COLO829 (cell line): ENCODE data around the gene NOTCH1.
"Not testable (repeated sequence)": the region's sequence is repeated elsewhere in the genome, so short reads cannot be mapped to it uniquely, and the experiment has no call there.

ENCODE experiments used
- DNase-seq: peaks from one replicate; pipeline ENCODE4 v3.0.0; 2012; ENCODE audit warnings: low spot score

Gene NOTCH1

GRCh38 chr9:136545965-136546696, at the start of gene NOTCH1:
TSS of gene NOTCH1 (minus strand) at chr9:136546048. CDS start at chr9:136545786, 262 bp downstream.
- DNase-seq = peak; percentile 85

GRCh38 chr9:136594492-136594891, 48.6 kb upstream of the NOTCH1 start:
- no peak for DNase-seq

DNA sequence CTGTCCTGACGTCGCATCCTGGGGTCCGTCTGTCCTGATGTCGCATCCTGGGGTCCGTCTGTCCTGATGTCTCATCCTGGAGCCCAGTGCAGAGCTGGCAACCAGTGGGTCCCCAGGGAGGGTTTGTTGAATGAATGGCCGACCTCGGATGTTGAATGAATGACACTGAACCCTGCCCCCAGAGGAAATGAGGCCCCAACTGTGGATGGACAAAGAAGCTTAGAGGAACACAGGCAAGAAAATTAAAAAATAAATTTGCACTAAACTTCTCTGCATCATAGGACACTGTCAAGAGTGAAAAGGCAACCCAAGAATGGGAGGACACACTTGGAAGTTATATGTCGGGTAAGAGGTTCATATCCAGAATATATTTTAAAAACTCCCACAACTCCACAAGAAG, 47.7 kb upstream of the NOTCH1 start:
- no peak for DNase-seq

DNA sequence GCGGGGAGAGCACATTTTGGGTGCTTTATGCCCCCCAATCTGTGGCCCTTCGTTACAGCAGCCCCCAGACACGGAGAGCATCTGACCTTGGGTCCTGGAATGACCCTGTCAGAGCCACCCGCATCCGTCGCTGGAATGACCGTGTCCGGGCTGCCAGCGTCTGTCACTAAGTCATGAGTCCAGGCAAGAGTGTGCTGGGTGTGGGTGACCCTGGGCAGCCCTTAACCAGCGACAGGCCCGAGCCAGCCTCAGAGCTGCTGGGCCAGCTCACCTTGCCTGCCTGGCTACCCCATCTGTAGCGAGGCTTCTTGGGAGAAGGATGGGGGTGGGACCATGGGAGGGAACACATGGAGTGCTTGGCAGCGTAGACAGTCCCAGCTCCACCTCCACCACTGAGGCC, 46.8 kb upstream of the NOTCH1 start:
- DNase-seq = no peak

GRCh38 chr9:136590821-136591752, 45.2 kb upstream of the NOTCH1 start:
- DNase-seq = no peak

DNA sequence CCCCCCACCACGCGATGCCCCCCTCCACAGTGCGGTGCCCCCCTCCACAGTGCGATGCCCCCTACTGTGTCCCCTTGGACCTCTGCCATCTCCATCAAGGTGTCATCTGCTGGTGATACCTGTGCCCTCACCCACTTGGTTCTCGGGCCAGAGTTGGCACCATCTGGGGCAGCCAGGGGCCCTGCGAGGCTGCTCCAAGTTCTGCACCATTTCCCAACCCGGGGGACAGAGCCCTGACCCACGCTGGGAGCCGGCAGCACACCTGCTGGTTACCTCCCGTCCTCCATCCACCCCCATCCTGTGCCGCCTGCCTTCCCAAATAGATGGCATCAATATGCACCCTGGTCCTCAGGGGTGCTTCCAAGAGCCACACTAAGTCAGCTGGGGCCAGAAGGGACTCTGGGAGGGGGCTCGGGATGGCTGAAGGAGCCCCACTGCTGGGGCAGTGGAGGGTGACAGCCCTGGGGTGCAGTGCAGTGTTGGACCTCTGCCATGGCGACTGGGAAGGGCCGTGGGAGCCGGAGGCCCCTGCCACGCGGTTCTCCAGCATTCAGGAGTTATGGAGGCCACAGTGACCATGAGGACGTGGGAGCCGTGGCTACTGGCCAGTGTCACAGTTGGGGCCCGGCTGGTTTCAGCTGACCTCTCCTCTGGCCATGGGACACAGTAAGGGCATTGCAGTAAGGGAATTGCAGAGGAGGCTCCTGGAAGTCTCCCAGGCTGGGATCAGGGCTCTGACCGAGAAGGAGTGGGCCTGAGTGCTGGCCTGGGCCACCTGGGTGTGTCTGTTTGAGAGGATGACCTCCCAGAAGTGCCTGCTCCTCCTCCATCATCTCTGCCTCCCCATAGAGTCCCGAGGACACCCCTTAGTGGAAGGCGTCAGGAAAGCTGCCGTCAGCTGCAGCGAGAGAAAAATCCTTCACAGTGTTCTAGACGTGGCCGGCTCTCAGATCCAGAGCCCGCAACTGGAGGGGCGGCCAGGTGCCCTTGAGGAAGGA, 44.2 kb upstream of the NOTCH1 start:
- DNase-seq = no peak

DNA sequence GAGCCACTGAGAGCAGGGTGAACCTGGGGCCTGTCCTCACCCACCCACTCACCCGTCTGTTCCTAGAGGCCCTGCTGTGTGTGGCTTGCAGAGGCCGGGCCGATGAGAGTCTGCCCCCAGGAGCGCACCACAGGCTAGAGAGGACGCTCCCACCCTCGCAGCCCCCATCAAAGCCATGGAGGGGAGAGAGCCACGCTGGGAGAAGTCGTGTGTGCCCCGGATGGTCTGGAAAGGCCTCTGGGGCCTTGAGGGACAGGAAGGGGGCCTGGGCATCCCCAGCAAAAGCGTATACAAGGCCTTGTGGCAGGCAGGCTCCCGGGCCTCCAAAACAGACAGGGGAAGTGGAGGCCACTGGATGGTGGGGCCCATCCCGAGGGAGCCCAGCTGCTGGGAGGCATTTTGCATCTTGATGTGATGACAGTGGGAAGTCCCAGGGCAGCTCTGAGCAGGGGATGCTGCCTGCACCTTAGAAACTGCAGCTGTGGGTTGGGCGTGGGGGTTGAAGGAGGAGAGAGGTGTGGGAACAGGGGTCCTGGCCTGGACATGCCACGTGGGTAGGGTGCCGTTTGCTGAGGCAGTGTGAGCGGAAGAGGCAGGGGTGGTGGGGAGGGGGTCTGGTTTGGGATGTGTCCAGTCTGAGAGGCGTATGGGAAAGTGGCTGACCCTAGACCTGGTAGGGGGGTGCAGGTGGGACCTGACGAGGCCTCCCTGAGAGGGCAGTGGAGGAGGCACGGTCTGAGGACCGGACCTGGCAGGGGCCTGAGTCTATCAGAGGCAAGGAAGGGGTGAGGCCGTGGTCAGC, 43.0 kb upstream of the NOTCH1 start:
- no peak for DNase-seq

- DNase-seq = no peak
Measured at GRCh38 chr9:136587944-136588662, 42.3 kb upstream of the NOTCH1 start.

DNA sequence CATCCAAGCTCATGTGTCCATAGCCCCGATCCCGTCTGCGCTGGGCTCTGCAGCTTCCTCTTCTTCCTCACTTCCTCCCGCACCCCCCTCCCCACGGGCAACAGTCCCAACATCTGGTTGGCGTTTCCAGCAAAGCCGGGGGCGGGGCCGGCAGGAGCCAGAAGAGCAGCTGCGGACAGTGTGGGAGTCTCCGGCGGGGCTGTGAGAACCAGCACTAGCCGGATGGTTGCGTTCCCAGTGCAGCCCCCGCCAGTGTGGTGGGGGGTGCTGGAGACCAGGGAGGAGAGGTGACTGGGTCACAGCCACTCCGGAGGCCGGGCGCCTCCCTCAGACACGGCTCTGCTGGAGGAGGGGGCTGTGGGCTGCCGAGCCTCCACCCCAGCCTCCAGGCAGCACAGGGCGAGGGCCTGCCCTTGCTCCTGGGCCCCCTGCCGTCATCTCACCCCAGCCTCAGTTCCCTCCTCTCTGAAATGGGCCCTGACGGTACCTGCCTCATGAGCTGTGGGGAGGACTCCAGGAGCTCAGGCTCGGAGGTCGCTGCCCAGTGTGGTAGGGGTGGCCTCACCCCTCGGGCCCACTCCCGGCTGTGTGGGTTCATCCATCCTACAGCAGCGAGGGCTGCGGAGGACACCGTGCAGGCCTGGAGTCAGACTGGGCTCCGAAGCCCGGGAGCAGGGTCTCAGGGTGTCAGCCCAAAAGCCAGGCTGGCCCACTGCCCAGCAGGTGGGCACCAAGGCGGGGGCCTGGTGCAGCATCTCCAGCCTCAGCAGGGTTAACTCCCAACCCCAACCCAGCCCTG, 41.5 kb upstream of the NOTCH1 start:
- DNase-seq = no peak

GRCh38 chr9:136586391-136586953, 40.6 kb upstream of the NOTCH1 start:
- DNase-seq = no peak

DNA sequence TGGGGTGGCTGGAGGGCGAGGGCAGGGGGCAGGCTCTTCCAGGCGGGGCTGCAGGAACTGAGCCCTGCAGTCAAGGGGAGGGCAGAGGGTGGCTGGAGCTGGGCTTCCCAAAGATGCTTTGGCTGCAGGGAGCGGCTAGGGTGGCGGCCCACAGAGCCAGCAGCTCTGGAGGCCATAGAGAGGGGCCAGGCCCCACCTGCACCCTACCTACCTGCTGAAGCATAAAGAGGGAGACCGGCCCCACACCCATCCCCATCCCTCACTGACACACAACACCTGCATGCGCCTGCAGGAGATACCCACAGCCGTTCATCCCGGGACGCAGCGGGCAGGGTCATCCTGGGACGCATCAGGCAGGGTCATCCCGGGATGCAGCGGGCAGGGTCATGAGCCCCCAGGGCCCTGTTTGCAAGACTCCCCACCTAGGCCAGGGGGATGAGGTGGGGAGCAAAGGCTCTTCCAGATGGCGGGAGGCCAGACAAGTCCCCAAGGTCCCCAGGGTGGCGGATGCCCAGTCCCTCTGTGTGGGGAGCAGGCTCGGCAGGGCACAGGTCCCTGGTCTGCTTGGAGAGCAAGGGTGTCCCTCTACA, 39.8 kb upstream of the NOTCH1 start:
- DNase-seq = no peak

DNA sequence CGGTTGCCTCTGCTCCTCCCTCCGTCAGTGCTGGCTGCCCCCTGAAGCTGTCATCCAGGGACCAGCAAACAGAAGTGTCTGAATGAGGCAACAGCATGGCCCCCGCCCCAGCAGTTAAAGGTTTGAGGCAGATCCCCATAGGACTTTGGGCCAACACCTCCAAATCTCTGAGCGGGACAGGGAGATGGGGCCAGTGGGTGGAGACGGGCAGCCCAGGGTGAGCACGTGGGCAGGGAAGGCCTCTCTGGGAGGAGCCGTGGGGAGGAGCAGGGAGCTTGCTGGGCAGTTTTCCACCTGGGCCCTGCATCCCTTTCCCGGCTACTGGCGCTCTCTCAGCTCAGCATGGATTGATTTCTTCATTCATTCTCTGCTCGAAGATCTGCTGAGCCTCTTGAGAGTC, 39.1 kb upstream of the NOTCH1 start:
- no peak for DNase-seq

DNA sequence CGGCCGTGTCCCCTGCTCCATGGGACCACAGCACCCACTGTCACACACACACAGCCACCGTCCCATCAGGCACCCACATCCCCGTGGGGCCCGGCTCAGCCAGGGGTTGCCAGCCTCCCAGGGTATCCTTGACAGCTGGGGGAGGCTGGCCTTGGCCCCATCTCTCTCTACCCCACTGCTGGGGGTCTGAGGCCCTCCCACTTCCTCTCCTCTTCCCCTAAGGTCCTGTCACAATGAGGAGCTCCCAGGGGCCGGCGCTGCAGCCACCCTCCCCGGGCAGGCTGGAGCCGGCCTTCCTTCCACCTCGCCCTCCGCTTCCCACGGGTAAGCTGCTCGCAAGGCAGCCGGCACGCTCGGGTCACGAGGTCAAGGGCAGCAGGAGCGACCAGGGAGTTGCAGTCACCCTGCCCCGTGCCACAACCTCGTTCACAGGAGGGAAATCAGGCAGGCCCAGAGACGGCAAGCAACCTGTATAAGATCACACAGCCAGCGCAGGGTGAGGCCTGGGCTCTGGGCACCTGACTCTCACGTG, 38.6 kb upstream of the NOTCH1 start:
- no peak for DNase-seq

DNA sequence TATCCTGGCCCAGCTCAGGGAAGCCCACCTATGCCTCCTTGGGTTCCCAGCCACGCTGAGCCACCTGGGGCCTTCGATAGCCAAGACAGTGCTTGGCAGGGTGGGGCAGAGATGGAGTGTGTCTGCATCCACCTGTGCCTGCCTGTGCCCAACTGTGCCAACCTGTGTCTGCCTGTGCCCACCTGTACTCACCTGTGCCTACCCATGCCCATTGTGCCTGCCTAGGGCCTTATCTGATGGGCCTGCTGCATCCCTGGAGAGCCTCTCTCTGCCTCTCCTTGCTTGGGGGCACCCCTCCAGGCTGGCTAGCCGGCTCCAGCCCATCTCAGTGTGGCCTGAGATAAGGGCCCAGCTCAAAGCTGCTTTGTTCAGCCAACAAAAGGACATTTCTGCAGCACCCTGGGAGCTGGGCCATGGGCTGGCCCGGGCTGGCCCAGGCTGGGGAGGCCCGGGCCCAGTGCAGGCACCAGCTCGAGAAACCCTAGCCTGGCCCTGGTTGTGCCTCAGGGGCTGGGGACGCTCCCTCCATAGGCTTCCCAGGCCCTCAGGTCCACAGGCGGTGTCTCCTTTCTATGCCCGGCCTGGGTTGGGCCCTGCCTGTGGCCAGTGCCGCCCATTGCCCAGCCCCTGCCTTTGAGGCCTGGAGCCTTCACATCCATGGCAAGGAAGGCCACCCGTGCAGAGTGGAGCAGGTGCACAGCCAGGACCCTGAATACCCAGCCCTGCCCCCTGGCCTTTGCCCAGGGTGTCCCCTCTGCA, 37.3 kb upstream of the NOTCH1 start:
- DNase-seq = no peak

DNA sequence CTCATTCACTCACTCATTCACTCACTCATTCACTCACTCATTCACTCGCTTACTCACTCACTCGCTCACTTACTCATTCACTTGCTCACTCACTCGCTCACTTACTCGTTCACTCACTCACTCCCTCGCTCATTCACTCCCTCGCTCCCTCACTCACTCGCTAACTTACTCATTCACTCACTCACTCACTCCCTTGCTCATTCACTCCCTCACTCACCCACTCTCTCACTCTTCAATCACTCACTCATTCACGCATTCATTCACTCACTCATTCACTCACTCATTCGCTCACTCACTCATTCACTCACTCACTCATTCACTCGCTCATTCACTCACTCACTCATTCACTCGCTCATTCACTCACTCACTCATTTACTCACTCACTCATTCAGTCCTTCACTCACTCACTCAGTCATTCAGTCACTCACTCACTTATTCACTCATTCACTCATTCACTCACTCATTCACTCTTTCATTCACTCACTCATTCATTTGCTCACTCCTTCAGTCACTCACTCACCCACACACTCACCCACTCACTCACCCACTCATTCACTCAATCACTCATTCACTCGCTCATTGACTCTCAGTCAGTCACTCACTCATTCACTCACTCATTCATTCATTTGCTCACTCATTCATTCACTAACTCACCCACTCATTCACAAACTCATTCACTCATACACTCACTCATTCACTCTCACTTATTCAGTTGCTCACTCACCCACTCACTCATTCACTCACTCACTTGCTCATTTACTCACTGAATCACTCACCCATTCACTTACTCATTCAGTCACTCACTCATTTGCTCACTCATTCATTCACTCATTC, 36.0 kb upstream of the NOTCH1 start:
- no peak for DNase-seq

- DNase-seq = not testable (repeated sequence)
Measured at GRCh38 chr9:136579650-136580219, 33.9 kb upstream of the NOTCH1 start.
